ENCODE measurements around the gene DCUN1D1.

DNA sequence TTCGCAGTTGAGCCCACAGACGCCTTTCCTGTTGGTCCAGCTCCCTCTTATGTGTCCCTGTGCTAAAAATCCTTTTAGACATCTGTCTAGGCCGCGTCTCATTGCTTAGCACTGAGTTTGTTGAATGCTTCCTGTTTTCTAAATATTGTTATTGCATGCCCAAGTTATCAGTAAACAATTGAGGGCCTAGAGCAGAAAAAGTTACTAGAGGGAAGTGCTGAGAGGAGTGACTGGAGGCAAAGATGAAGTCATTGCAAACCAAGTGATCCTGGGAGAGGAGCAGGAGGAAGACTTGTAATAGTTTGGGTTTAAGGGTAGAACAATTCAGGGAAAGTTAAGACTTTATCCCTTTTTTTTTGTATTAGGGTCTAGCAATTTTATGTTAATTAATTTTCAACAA, 88.1 kb downstream of the DCUN1D1 start:
- TF ChIP-seq, protein P1, sequence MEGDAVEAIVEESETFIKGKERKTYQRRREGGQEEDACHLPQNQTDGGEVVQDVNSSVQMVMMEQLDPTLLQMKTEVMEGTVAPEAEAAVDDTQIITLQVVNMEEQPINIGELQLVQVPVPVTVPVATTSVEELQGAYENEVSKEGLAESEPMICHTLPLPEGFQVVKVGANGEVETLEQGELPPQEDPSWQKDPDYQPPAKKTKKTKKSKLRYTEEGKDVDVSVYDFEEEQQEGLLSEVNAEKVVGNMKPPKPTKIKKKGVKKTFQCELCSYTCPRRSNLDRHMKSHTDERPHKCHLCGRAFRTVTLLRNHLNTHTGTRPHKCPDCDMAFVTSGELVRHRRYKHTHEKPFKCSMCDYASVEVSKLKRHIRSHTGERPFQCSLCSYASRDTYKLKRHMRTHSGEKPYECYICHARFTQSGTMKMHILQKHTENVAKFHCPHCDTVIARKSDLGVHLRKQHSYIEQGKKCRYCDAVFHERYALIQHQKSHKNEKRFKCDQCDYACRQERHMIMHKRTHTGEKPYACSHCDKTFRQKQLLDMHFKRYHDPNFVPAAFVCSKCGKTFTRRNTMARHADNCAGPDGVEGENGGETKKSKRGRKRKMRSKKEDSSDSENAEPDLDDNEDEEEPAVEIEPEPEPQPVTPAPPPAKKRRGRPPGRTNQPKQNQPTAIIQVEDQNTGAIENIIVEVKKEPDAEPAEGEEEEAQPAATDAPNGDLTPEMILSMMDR (IDR thresholded peaks at IDR 0.05) = no peak
- TF ChIP-seq EP300 (IDR thresholded peaks at IDR 0.05) = no peak

Measured in tibial nerve (tissue), 4 donors.